C4-2B (cell line): Measurements from ENCODE around the gene CDC42BPB.

Experiments
- CTCF ChIP-seq: fragments of 450-650 bp; conservative IDR thresholded peaks from 2 replicates; pipeline ENCODE4 v1.5.1; 2017; ENCODE audit warnings: mild to moderate bottlenecking
- ZFX ChIP-seq: fragments of 450-650 bp; IDR thresholded peaks from 2 replicates; pipeline ENCODE4 v1.6.1; 2017

GRCh38 chr14:103073367-103073875 is 16.1 kb upstream of the CDC42BPB start:
- TF ChIP-seq CTCF, result no peak
- TF ChIP-seq ZFX, result no peak
